ENCODE data around the gene GRIFIN. TPM values are rescaled to one million over a fixed set of nuclear protein-coding genes. Genes with fewer than 3 reads are reported as not detected.

Gene GRIFIN
- total and polyA plus RNA-seq, 2 donors (not counting 1 experiment from before 2014, with no cell fraction given), result not detected

GRCh38 chr7:2437537-2438148 lies 38.6 kb downstream of the GRIFIN start:
- intact Hi-C loops (cut with micrococcal nuclease), result no loop called here
- Histone ChIP-seq H3K4me1 (ENCODE audit: control insufficient read depth in 2 of 2, insufficient read depth in 2 of 2, low read length in 2 of 2) (no peaks in the 10 kb centered on the region), H3K4me2 (replicated peaks; ENCODE audit: low read depth, low read length, poor library complexity, severe bottlenecking) (no peak overlapping the region), H3K4me3 (ENCODE audit: control extremely low read depth in 1 of 5, extremely low read depth in 1 of 5, insufficient read depth in 1 of 5, low read depth in 2 of 5, low read length in 4 of 5) (no peak overlapping the region), H4K20me1 (ENCODE audit: control insufficient read depth, insufficient read depth, low read length, poor library complexity, severe bottlenecking) (no peaks in the 10 kb centered on the region), H3K36me3 (replicated peaks in 1 of 2; ENCODE audit: control extremely low read depth in 1 of 2, control insufficient read depth in 1 of 2, extremely low read depth in 1 of 2, insufficient read depth in 2 of 2, low read length in 1 of 2) (peaks cover 0 to 29% of the 10 kb centered on the region in 2 experiments), H3K27me3 (replicated peaks in 1 of 4; ENCODE audit: control extremely low read depth in 1 of 4, control insufficient read depth in 3 of 4, insufficient read depth in 4 of 4, low read length in 3 of 4) (no peaks in the 10 kb centered on the region), H2AFZ (ENCODE audit: insufficient read depth, low read depth, low read length, poor library complexity, severe bottlenecking) (no peak overlapping the region), H3K79me2 (ENCODE audit: control insufficient read depth, insufficient read depth, low read length) (peaks cover 3% of the 10 kb centered on the region), H3K9me3 (ENCODE audit: control extremely low read depth in 1 of 3, control insufficient read depth in 2 of 3, insufficient read depth in 1 of 3, low read length in 2 of 3) (peaks cover 0 to 10% (median 0%) of the 10 kb centered on the region in 3 donors), H3K27ac (ENCODE audit: low read length in 2 of 2) (no peak overlapping the region), H3K9ac (ENCODE audit: low read length) (no peak overlapping the region)
- no peak for DNase-seq
- peaks cover 4% of the 10 kb centered on the region for H3K4me1 Mint-ChIP-seq
- CTCF ChIA-PET, result no interaction called here
- no peak for TF ChIP-seq CTCF (IDR thresholded peaks at IDR 0.05)
- TF ChIP-seq EZH2 (IDR thresholded peaks at IDR 0.05; ENCODE audit: borderline replicate concordance, insufficient read depth, low read depth, low read length, poor library complexity, severe bottlenecking), result no peak
- POLR2A ChIA-PET, result no interaction called here
- no peaks in the 10 kb centered on the region for H3K27me3 Mint-ChIP-seq
- no peak overlapping the region for H3K4me3 Mint-ChIP-seq
- H3K27ac Mint-ChIP-seq, result no peak overlapping the region
- H3K9me3 Mint-ChIP-seq (ENCODE audit: insufficient read depth), result no peaks in the 10 kb centered on the region
- WGBS (ENCODE audit: insufficient coverage), result 79% methylated on average over 11 of the region's 16 CpGs
- ATAC-seq (ENCODE audit: low read depth), result no peak

- H3K4me2 ChIP-seq (replicated peaks; ENCODE audit: low read depth, low read length, poor library complexity, severe bottlenecking), result no peak overlapping the region
- ATAC-seq (ENCODE audit: low read depth), result no peak
- Mint-ChIP-seq H3K4me3 (no peak overlapping the region), H3K27ac (no peak overlapping the region), H3K27me3 (no peaks in the 10 kb centered on the region), H3K9me3 (ENCODE audit: insufficient read depth) (no peaks in the 10 kb centered on the region), H3K4me1 (peaks cover 4% of the 10 kb centered on the region)
- POLR2A ChIA-PET, result no interaction called here
- CTCF ChIA-PET, result no interaction called here
- H2AFZ ChIP-seq (ENCODE audit: insufficient read depth, low read depth, low read length, poor library complexity, severe bottlenecking), result no peak overlapping the region
- peaks cover 0 to 31% of the 10 kb centered on the region in 2 experiments for H3K36me3 ChIP-seq (replicated peaks in 1 of 2; ENCODE audit: control extremely low read depth in 1 of 2, control insufficient read depth in 1 of 2, extremely low read depth in 1 of 2, insufficient read depth in 2 of 2, low read length in 1 of 2)
- no peak overlapping the region for H3K9ac ChIP-seq (ENCODE audit: low read length)
- peaks cover 0 to 11% (median 0%) of the 10 kb centered on the region in 3 donors for H3K9me3 ChIP-seq (ENCODE audit: control extremely low read depth in 1 of 3, control insufficient read depth in 2 of 3, insufficient read depth in 1 of 3, low read length in 2 of 3)
- no peak for DNase-seq
- WGBS (ENCODE audit: insufficient coverage), result no CpG with 5 or more reads among the region's 9 CpGs
- intact Hi-C loops (cut with micrococcal nuclease), result no loop called here
- H4K20me1 ChIP-seq (ENCODE audit: control insufficient read depth, insufficient read depth, low read length, poor library complexity, severe bottlenecking), result no peaks in the 10 kb centered on the region
- TF ChIP-seq EZH2 (IDR thresholded peaks at IDR 0.05; ENCODE audit: borderline replicate concordance, insufficient read depth, low read depth, low read length, poor library complexity, severe bottlenecking) (no peak), CTCF (IDR thresholded peaks at IDR 0.05) (no peak)
- peaks cover 9% of the 10 kb centered on the region for H3K79me2 ChIP-seq (ENCODE audit: control insufficient read depth, insufficient read depth, low read length)
- no peaks in the 10 kb centered on the region for H3K4me1 ChIP-seq (ENCODE audit: control insufficient read depth in 2 of 2, insufficient read depth in 2 of 2, low read length in 2 of 2)
- no peaks in the 10 kb centered on the region for H3K27me3 ChIP-seq (replicated peaks in 1 of 4; ENCODE audit: control extremely low read depth in 1 of 4, control insufficient read depth in 3 of 4, insufficient read depth in 4 of 4, low read length in 3 of 4)
- H3K27ac ChIP-seq (ENCODE audit: low read length in 2 of 2), result no peak overlapping the region
- H3K4me3 ChIP-seq (ENCODE audit: control extremely low read depth in 1 of 5, extremely low read depth in 1 of 5, insufficient read depth in 1 of 5, low read depth in 2 of 5, low read length in 4 of 5), result no peak overlapping the region
These were observed 39.1 kb downstream of the GRIFIN start for GRCh38 chr7:2437136-2437535.
